Measurements from ENCODE around the gene SVIL. TPM values are rescaled to one million over a fixed set of nuclear protein-coding genes. Genes with fewer than 3 reads are reported as not detected.
A peak's percentile ranks its signal among the peaks of the same experiment; 100 is the strongest.

The SVIL gene
- total and polyA plus RNA-seq, 2 of the 13 experiments (the other 11 are each of a cell fraction or from before 2014, with no cell fraction given) = 3.9 to 12.1 TPM

DNA sequence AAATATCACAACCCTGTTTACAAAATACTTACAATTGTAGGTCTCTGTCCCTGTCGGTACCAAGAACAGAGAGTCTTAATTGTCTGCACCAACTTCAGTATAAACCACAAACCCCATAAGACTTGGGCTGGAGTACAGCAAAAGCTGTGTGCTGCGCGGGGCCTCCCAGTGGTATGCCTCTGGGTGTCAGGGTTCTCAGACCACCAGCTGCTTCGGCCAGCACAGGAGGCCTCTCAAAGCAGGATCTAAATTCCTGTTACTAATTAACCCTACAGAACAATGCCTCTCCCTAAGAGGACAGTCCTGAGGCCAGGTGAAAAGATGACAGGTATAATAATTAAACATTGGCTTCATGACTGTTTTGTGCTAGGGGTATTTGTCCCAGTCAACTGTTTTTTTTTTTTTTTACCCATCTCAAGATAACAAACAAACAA is 957 bp upstream of the SVIL start (continued):
- TF ChIP-seq, protein P1, sequence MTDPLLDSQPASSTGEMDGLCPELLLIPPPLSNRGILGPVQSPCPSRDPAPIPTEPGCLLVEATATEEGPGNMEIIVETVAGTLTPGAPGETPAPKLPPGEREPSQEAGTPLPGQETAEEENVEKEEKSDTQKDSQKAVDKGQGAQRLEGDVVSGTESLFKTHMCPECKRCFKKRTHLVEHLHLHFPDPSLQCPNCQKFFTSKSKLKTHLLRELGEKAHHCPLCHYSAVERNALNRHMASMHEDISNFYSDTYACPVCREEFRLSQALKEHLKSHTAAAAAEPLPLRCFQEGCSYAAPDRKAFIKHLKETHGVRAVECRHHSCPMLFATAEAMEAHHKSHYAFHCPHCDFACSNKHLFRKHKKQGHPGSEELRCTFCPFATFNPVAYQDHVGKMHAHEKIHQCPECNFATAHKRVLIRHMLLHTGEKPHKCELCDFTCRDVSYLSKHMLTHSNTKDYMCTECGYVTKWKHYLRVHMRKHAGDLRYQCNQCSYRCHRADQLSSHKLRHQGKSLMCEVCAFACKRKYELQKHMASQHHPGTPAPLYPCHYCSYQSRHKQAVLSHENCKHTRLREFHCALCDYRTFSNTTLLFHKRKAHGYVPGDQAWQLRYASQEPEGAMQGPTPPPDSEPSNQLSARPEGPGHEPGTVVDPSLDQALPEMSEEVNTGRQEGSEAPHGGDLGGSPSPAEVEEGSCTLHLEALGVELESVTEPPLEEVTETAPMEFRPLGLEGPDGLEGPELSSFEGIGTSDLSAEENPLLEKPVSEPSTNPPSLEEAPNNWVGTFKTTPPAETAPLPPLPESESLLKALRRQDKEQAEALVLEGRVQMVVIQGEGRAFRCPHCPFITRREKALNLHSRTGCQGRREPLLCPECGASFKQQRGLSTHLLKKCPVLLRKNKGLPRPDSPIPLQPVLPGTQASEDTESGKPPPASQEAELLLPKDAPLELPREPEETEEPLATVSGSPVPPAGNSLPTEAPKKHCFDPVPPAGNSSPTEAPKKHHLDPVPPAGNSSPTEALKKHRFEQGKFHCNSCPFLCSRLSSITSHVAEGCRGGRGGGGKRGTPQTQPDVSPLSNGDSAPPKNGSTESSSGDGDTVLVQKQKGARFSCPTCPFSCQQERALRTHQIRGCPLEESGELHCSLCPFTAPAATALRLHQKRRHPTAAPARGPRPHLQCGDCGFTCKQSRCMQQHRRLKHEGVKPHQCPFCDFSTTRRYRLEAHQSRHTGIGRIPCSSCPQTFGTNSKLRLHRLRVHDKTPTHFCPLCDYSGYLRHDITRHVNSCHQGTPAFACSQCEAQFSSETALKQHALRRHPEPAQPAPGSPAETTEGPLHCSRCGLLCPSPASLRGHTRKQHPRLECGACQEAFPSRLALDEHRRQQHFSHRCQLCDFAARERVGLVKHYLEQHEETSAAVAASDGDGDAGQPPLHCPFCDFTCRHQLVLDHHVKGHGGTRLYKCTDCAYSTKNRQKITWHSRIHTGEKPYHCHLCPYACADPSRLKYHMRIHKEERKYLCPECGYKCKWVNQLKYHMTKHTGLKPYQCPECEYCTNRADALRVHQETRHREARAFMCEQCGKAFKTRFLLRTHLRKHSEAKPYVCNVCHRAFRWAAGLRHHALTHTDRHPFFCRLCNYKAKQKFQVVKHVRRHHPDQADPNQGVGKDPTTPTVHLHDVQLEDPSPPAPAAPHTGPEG (CRISPR knock-in tag; IDR thresholded peaks at IDR 0.05) = no peak
- TF ChIP-seq SP4 (CRISPR knock-in tag; IDR thresholded peaks at IDR 0.05) = no peak
- no peak for TF ChIP-seq SOX6 (IDR thresholded peaks at IDR 0.05)
- TF ChIP-seq SOX6 (CRISPR knock-in tag; IDR thresholded peaks at IDR 0.05) = peak; percentile 98
- TF ChIP-seq ZFP82 (CRISPR knock-in tag; IDR thresholded peaks at IDR 0.05; ENCODE audit: borderline replicate concordance) = no peak
- TF ChIP-seq TMF1 (CRISPR knock-in tag; IDR thresholded peaks at IDR 0.05; ENCODE audit: low read depth) = no peak
- no peak for TF ChIP-seq MYNN (CRISPR knock-in tag; IDR thresholded peaks at IDR 0.05; ENCODE audit: low read depth)
- no peak for TF ChIP-seq RFX5 (IDR thresholded peaks at IDR 0.05; ENCODE audit: low read depth, low read length)
- no peak; the same call in 1 of the 2 replicates for TF ChIP-seq SIX1 (CRISPR knock-in tag; IDR thresholded peaks at IDR 0.05; ENCODE audit: borderline replicate concordance)
- no peak for TF ChIP-seq ETV5 (CRISPR knock-in tag; IDR thresholded peaks at IDR 0.05; ENCODE audit: borderline replicate concordance)
- no peak for TF ChIP-seq ZNF780A (CRISPR knock-in tag; IDR thresholded peaks at IDR 0.05)
- TF ChIP-seq, protein P2, sequence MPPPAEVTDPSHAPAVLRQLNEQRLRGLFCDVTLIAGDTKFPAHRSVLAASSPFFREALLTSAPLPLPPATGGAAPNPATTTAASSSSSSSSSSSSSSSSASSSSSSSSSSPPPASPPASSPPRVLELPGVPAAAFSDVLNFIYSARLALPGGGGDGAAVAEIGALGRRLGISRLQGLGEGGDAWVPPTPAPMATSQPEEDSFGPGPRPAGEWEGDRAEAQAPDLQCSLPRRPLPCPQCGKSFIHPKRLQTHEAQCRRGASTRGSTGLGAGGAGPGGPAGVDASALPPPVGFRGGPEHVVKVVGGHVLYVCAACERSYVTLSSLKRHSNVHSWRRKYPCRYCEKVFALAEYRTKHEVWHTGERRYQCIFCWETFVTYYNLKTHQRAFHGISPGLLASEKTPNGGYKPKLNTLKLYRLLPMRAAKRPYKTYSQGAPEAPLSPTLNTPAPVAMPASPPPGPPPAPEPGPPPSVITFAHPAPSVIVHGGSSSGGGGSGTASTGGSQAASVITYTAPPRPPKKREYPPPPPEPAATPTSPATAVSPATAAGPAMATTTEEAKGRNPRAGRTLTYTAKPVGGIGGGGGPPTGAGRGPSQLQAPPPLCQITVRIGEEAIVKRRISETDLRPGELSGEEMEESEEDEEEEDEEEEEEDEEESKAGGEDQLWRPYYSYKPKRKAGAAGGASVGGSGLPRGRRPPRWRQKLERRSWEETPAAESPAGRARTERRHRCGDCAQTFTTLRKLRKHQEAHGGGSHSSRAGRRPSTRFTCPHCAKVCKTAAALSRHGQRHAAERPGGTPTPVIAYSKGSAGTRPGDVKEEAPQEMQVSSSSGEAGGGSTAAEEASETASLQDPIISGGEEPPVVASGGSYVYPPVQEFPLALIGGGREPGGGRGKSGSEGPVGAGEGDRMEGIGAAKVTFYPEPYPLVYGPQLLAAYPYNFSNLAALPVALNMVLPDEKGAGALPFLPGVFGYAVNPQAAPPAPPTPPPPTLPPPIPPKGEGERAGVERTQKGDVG (CRISPR knock-in tag; IDR thresholded peaks at IDR 0.05; ENCODE audit: borderline replicate concordance) = no peak
- TF ChIP-seq, protein P3, sequence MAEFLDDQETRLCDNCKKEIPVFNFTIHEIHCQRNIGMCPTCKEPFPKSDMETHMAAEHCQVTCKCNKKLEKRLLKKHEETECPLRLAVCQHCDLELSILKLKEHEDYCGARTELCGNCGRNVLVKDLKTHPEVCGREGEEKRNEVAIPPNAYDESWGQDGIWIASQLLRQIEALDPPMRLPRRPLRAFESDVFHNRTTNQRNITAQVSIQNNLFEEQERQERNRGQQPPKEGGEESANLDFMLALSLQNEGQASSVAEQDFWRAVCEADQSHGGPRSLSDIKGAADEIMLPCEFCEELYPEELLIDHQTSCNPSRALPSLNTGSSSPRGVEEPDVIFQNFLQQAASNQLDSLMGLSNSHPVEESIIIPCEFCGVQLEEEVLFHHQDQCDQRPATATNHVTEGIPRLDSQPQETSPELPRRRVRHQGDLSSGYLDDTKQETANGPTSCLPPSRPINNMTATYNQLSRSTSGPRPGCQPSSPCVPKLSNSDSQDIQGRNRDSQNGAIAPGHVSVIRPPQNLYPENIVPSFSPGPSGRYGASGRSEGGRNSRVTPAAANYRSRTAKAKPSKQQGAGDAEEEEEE (CRISPR knock-in tag; IDR thresholded peaks at IDR 0.05; ENCODE audit: borderline replicate concordance) = no peak
- TF ChIP-seq FOXC1 (CRISPR knock-in tag; IDR thresholded peaks at IDR 0.05; ENCODE audit: borderline replicate concordance) = no peak
- TF ChIP-seq BORCS8-MEF2B (CRISPR knock-in tag; IDR thresholded peaks at IDR 0.05) = no peak
- no peak for TF ChIP-seq ZNF207 (IDR thresholded peaks at IDR 0.05; ENCODE audit: borderline replicate concordance)
- TF ChIP-seq RAD51 (IDR thresholded peaks at IDR 0.05; ENCODE audit: borderline replicate concordance) = no peak
- TF ChIP-seq ZNF20 (CRISPR knock-in tag; IDR thresholded peaks at IDR 0.05) = no peak
- no peak for TF ChIP-seq U2AF1 (optimal IDR thresholded peaks at IDR 0.05; ENCODE audit: low read depth, low read length)
- no peak for TF ChIP-seq FLYWCH1 (CRISPR knock-in tag; IDR thresholded peaks at IDR 0.05)
- no peak for TF ChIP-seq ZNF737 (CRISPR knock-in tag; IDR thresholded peaks at IDR 0.05; ENCODE audit: borderline replicate concordance)
